ENCODE results near the gene IGF1.

DNA sequence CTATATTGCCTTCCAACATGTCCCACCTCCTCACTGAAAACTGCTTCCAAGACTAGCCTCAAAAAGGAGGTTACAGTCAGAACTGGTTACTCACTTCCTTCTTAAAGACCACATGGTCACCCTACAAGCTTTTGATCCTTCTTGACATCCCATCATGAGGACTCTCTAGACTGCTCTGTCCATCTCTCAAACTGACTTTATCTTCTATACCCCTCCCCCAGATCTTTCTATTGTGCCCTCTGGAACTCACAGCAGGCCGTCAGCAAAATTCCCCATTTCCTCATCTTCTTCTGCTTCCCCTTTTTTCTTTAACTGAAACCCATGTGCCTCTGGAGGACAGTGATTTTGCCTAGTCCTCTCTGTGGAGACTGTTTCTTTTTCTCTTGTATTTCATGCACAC is 18.1 kb upstream of the IGF1 start:
- TF ChIP-seq EZH2 (IDR thresholded peaks at IDR 0.05) (no peak), POLR2AphosphoS5 (IDR thresholded peaks at IDR 0.05; ENCODE audit: borderline replicate concordance, low read depth, low read length) (no peak), FOXP2 (optimal IDR thresholded peaks at IDR 0.05; ENCODE audit: control extremely low read depth, extremely low read length, insufficient read depth) (no peak)
